ENCODE measurements around the gene NTRK3.

The NTRK3 gene

DNA sequence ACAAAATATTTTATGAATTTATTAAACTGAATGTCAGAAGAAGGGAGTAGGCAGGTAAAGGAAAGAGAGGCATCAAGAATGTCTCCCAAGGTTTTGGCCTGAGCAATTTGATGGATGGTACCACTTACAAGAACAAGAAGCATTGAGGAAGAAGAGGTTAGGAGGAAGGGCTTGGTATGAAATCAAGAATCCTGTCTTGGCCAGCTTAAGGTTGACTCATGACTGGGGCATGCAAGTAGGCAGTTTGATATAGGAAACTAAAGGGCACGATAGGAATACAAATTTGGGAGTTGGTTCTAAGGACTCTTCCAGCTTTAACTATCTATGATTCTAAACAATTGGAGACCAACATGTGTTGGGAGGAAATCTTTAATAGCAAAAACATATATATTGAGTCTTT, 79.1 kb downstream of the NTRK3 start:
- DNase-seq: no peak

DNA sequence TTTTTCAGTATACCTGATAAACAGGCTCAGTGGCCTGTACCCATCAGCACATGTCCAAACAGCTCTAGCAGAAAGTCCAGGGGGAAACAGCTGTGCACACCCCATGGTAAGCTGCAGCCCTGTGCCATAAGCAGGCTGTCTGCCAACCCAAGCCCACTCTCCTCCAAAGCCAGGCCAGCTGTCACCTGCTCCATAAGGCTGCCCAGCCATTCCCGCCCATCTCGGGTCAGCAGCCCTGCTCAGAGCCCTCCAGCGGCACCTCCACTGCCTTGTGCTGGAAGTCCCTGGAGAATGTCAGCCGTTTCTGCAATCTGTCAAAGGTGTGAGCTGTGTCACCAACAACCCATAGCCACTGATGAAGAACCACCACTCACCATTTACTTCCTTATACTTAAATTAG, 82.0 kb downstream of the NTRK3 start:
- no peak for DNase-seq

DNA sequence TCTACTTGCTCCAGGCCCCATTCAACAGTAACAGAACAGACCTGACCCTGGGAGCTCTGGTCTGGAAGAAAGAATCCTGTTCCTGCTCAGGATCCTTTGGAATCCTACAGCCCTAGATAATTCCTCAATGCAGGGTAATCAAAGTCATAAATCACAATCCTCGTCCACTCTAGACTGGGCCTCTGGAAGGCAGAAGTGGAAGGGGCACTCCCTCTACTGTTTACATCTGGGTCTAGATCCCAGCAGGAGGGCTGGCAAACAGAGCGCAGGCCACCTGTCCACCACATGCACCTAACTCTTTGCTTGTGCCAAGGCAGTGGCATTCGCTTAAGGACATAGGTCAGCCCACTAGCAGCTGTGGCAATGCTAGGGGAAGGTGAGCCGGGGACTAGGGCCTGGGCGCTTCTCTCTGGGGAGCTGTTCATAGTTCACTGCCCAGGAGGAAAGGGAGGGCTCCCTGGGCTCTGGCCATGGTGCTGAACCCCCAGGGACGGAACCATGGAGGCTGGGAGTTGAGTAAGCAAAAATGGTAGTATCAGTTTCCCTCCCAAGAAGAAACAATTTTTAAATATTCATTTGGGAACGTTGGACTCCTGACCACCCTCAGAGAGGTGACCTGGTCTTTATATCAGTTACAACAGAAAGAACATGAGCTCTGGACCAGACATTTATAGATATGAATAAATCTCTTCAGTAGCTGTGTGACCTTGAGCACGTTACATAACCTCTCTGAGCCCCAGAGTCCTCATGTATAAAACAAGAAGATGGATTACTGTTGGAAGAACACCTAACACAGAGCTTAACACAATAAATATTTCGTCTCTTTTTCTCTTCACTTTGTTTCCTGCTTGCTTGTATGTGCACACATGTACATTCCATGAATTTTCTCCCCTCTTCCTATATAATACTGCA, 90.2 kb downstream of the NTRK3 start:
- DNase-seq: no peak

DNA sequence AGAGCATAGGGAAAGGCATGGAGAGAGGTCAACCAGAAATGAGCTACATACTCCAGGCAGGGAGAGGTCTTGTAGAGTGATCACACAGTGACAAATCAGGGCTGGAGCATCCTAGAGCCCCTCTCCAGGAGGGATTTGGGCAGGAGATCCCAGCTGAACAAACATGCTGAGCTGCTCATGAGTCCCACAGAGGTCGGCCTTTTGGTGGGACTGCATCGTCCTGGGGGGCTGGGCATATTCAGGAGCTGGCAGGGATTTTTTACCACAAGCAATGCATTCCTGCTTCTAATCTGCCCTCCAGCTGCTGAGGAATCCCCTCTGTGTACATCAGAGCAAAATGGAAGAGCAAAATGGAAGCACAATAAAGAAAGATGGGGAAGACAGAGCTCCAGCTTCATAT, 94.9 kb downstream of the NTRK3 start:
- DNase-seq: no peak

DNA sequence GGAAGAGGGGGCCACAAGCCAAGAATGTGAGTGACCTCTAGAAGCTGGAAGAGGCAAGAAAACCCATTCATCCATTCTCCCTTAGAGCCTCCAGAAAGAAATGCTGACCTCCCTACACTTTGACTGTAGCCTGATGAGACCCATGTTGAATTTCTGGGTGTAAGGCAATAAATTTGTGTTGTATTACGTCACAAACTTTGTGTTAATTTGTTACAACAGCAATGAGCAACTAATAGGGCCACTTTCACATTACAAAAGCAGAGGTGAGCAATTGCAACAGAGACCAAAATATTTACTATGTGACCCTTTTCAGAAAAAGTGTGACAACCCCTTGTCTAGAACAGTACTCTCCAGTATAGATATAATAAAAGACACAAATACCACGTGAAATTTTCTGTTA, 101.2 kb downstream of the NTRK3 start:
- no peak for DNase-seq

DNA sequence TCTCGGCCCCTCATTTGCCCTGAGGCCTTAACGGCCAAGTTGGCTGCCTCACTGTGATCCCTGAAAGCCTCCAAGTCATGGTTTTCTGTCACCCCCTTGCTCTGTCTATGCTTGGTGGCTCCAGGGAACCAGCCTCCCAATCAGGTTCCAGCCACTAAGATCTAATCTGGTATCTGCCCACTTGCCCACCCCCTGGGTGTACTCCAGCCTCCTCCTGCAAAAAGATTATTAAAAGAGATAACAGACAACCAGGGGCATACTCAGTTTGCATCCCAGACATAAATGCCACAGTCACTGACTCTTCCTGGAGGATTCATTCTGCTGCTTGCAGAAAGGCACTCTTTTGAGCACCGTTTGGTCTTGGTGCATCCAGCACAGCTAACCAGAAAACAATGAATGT, 103.9 kb downstream of the NTRK3 start:
- DNase-seq: no peak

DNA sequence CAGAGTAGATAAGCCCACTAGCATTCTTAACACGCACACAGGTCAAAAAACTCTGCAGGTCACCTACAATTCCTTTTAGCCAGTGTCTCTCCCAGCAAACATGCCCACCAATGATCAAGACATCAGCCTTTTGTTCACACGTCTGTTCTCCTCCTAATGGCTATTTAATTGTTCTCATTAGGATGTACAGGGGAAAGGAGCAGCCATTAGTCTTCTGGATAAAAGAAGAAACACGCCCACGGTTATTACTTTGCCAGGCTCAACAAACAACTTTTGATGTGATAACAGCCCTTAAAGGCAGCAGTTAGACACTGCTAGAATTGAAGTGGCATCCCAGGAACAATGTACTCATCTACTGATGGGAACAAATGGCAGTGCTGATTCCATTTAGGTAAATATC, 108.8 kb downstream of the NTRK3 start:
- no peak for DNase-seq

DNA sequence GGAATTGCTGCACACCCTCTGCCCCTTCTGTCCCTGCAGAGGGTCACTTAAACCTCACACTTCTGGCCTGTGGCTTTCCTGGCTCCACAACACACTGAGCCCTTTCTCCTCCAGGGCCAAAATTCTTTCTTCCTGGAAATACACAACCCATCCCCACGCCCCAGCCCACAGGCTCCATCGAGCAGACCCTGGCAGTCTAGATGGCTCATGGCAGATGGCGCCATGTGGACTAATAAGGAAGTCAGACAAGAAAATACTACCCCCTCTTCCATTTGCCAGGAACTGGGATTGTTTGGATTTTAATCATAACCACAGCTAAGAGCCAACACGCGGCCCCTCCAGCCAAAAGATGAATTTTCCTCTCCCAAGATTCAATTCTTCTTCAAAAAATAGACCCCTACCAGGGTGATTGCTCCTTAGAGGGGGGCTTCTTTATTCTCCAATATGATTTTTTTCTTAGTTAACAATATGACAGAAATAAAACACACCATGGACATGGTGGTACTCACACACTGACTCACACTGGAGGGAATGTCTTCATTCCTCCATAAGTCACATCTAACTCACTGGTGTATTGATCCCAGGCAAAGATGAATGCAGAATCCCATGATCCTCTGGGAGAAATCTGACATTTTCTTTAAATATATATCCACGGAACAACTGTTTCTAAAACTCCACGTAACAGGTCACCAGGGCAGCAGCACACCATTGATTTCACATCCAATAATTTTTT, 111.5 kb downstream of the NTRK3 start:
- DNase-seq: no peak

DNA sequence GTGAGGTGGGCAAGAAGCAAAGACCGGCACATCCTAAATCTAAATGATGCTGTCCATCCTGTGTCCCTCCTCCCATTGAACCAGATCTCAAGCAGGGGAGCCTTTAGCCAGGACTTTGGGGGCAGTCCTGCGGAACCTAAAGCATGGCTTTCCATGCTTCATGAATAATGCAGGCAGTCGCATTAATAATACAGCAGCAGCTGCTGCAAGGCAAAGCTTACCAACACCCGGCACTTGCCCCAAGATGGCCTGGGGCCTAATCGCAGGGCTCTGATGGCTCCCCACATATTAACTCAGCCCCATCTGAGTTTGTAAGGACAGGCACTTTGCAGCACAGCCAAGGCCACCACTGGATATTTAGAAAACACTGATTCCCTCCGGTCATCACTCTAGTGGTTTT, 114.4 kb downstream of the NTRK3 start:
- DNase-seq: no peak

DNA sequence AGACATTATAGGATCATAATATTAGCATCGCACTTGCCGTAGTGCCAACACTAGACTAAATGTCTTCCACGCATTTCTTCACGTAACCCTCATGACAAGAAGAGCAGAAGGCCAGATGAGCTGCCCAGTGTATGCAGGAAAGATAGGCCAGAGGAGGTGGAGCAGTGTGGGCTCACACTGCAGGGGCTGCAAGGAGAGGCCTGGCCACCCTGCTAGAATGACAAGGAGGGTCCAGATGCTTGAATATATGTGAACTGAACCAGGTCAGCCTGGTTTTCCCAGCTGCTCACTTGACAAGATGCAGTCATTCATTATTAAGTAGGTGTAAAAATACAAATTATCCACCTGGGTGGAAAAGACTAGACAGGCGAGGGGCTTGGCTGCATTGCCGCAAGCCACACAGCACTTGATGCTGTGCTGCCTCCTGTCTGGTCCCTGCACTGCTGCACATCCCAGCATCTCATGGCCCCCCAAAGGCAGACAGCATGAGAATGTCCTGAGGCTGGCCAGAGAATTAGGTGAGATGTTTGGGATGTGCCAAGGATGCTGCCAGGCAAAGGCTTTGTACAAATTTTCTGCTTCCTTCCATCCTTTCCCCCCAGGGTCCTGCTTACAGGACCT, 115.2 kb downstream of the NTRK3 start:
- no peak for DNase-seq

DNA sequence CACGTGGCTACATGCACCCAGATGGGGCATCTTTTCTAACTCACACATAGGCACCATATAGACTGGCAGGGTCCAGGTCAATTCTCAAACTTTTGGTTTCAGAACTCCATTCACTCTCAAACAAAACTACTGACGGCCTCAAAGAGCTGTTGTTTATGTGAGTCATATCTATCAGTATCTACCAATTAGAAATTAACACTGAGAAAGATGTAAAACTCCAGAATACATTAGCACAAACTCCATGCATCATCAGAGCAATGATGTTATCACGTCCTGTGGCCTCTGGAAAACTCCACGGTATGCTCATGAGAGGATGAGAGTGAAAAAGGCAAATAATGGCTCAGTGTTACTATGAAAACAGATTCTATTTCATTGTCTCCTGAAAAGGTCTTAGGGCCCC, 116.1 kb downstream of the NTRK3 start:
- DNase-seq: no peak

DNA sequence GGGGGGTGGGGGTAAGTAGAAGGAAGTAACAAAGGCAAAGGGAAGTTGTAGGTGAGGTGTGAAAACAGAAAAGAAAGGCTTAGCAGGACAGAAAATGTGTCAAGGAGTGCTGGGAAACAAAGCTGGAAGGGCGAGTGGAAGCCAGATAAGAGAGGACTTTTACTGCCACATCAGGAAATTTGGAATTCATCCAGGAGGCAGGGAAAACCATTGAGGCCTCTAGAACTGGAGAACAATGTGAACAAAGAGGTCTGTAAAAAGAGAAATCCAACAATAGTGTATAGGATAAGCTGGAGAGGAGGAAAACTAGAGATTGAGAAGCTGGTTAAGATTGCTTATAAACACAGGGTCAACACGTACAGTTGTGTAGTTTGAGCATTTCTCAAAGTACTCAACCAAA, 116.6 kb downstream of the NTRK3 start:
- DNase-seq: no peak

DNA sequence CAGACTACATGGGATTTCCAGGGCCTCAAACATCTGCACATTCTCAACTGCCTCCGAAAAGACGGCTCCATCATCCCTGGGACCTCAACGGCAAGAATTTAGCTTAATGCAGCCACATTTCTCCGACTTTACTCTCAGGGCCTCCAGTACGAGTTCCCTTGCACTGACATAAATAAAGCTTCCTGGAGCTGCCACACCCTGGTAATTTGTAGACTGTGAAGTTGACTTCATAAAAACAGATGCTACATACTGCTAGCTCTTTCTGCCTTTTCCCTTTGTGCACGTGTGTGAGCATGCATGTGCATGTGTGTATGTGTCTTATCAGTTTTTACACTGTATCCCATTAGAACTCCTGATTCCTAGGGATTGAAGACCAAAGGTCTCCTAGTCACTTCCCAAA, 122.7 kb downstream of the NTRK3 start:
- DNase-seq: no peak

DNA sequence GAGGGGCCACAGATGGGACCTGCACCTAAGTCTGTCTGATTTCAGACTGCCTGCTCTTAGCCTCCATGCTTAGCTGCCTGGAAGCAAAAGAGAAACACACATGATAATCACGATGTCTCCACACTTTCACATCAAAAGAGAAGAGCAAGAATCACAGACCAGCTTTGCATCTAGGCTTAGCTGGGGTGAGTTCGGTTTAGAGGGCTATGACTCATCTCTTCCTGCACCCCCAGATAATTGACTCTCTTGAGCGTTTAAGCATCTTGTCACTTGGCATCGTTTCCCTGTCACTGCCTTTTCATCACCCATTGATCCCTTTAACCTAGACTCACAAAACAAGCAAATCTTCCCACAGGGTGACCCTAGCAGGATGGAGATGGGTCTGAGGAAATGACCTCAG, 124.0 kb downstream of the NTRK3 start:
- no peak for DNase-seq

DNA sequence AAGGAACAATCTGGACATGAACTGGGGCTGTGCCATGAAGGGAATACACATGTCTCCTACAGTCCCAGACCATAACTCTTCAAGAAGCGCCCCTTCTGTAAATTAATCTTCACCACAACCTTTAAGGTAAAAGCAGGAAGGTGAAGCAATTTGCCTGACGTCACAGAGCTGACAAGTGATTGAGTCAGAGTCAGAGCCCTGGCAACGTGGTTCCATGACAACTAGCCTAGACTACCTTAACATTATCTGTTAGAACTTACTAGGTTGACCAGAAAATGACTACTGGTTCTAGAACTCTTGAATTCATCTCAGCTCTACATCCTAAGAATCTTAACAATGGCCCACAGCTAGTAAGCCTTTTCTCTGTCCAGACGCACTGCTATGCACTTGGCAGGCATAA, 124.6 kb downstream of the NTRK3 start:
- DNase-seq: no peak

DNA sequence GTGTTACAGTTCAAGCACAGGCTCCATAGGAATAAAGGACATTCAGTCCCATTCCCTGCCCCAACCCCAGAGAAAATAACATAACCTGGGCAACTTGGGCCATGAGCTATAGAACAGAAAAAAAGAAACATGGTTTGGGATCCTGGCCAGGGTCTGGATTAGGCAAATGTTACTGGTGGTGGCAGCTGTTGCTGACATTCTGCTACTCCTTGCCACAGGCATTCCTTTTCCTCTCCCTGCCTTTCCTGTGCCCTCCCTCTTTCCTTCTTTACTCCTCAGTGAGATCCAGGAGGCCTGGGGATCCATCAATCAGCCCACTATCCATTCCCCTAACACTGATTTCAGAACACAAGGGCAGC, 129.1 kb downstream of the NTRK3 start:
- no peak for DNase-seq

DNA sequence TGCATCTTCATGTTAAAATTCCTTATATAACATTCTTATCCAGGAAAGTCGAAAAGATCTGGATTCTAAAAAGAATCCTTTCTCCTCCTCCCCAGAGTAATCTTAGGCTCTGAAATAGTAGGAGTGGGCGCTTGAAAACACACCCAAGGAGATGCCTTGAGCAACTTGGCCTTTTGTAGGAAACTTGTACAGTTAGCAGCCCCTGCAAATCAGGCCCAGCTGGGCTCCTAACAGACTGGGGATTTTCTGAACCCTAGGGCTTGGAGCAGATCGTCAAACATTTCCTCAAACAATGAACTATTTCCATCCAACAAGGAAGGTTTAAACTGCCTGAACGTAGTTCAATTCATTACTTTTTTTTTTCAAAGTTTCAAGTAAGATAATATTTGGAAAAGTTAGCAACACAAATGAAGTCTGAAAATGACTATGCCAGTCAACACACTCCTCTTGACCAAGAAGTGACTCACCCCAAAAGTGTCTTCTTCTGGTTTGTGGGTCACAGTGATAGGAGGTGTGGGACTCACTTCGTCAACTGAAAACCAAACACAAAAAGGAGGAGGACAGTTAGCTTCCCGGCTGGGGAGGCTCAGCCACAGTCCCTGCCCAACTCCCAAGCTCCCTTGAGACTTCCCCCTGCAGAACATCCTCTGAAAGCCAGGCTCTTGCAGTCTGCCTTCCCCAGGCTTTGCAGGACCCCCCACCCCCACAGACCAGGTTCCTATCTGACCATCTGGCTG, 129.7 kb downstream of the NTRK3 start:
- DNase-seq: no peak

DNA sequence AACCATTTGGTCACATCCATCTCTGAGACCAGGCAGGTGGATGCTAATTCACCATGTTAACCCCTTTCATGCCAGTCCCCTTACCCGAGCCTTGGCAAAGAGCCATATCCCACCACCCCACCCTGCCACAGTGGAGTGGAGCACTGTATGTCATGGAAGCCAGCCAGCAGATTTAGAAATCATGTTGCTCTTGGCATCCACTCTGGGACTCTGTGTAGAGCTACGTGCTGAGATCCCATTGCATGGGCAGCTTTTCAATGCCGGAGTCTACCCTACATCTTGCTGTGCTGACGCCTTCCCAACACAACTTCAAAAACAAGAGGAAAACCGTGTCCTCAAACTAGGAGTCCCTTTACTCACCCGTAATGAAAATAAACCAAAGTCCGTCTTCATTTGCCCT, 131.0 kb downstream of the NTRK3 start:
- DNase-seq: no peak

DNA sequence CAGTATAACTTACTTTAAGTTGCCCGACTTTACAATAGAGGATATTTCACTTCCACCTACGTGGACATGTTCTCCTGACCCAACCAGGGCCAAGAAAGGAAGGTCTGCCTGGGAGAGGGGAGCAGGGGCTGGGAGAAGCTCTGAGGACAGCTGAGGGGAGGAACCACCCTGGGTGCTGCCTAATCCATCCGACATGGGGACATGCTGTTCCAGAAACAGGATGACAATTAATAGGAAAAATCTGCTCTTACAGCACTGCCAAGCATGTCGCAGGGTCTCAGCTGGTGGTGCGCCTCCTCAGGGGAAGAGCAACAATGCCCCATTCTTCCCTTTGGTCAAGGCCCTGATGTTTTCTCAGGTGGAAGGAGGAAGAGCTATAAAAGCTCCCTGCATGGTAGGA, 132.3 kb downstream of the NTRK3 start:
- DNase-seq: no peak

DNA sequence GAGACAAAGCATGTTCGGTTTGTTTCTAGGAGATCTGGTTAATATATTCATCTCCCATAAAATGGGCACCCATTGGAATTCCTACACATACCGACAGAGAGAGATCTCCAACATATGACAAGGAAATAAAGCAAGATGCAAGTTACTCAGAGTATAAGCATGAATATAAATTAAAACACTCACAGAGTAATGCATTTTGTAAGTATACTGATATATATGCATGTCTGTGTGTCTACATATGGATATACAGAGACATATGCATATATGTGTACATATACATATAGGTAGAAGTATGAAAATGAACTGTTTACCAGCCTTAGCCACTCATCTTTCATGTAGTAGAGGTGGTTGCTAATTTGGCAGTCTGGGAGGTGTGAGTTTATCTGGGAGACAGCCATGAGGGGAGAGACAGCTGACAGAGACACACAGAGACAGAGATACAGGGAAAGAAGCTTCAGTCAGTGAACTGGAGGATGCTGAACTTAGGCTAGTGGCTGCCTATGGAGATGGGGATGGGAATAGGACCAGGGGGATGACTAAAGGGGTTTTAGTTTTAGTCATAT, 134.5 kb downstream of the NTRK3 start:
- DNase-seq: no peak

DNA sequence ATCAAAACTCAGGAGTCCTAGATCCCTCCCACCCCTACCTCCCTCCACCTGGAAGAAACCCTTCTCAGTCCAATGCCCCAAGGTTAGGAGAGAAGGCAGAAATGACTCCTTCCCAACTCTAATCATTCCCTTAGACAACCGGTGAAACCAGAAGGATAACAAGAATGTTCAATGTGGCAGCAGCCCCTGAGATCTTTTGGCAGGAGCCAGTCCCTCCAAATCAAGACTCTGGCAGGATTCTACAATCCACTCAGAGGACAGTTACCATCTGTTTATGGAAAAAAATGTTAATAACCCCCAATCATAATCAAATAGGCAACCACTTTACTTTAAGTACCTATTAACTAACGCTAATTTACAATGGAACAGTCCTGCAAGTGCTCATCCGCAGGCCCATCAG, 136.5 kb downstream of the NTRK3 start:
- no peak for DNase-seq

DNA sequence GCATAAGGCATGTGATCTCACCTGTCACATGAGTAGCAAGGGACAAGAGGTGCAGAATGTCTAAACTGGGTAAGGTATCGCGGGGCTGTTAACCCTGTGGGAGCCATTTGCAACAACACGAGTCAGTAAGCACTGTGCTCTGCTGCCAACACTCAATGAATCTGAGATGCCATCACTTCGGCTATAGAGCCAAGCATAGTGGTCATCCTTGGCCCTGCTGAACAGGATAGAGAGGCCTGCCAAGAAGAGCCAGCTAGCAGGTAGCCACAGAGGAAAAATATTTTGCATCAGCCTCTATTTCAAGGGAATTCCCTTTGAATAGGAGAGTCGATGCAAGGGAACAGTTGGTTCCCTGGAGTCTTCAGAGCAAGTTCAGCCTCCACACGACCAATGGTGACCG, 137.8 kb downstream of the NTRK3 start:
- DNase-seq: no peak

DNA sequence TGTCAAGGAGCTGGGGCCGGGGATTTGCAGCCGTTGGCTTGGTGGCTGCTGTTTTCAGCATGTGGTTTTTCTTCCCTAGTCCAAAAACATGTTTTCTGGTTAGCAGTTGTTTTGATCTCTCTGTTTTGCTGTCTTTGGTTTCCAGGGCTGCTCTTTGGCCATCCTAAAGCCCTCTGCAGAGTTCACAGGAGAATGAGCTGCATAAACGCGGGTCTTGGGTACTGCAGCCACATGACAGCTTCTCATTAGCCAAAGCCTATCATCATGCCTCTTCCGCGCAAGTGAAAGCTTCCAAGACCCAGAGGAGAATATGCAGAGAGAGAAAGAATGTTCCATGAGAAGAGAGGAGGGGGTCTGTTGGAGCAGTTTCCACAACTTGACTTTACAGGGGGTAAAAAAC, 138.5 kb downstream of the NTRK3 start:
- DNase-seq: no peak

Measured in NCI-H2029 treated with DMSO at 0.1 percent for 48 hours (cell line).